ENCODE measurements around the gene TUBA3E. TPM values are rescaled to one million over a fixed set of nuclear protein-coding genes. Genes with fewer than 3 reads are reported as not detected.
"Not testable (repeated sequence)": the region's sequence is repeated elsewhere in the genome, so short reads cannot be mapped to it uniquely, and the experiment has no call there.

The TUBA3E gene
- total and polyA plus RNA-seq, 2 of the 13 experiments (the other 11 are each of a cell fraction or from before 2014, with no cell fraction given) = not detected

- H3K9ac ChIP-seq (ENCODE audit: insufficient read depth, low read depth, low read length); BruUV-seq (replicated peaks); H4K20me1 ChIP-seq (ENCODE audit: insufficient read depth, low read length); CTCF ChIA-PET (ENCODE audit: low intra/inter-chr PET ratio, low total read pairs); H3K4me1 ChIP-seq (ENCODE audit: insufficient read depth, low read length); POLR2A ChIA-PET; intact Hi-C loops (cut with micrococcal nuclease; ENCODE audit: unreplicated experiment); FAIRE-seq; H3K4me2 ChIP-seq (ENCODE audit: low read depth, low read length); H2AFZ ChIP-seq (ENCODE audit: low read length); H3K27ac ChIP-seq (ENCODE audit: extremely low read length, insufficient read depth, low read length); H3K79me2 ChIP-seq (ENCODE audit: insufficient read depth, low read length); H3K4me3 ChIP-seq (replicated peaks in 1 of 3; ENCODE audit: insufficient read depth in 1 of 3, low read depth in 2 of 3, low read length in 3 of 3); ATAC-seq; H3K27me3 ChIP-seq (ENCODE audit: control insufficient read depth in 1 of 2, insufficient read depth in 2 of 2, low read length in 2 of 2); DNase-seq (ENCODE audit: low spot score); H3K9me3 ChIP-seq (ENCODE audit: low read length): not testable (repeated sequence)
- peaks cover 12 to 38% of the 10 kb centered on the region in 2 experiments; a peak in 4 of 5 replicates for H3K36me3 ChIP-seq (replicated peaks in 1 of 2; ENCODE audit: control insufficient read depth in 1 of 2, insufficient read depth in 2 of 2, low read length in 2 of 2)
- in situ Hi-C loops (cut with HindIII; ENCODE audit: extremely low pct_ligation_motif_present, low pct_unique_long_range_greater_than_20kb) = loop anchor here (10.0 kb wide), 1 partner anchor 181 kb away; no protein-coding TSS in a partner anchor
- 96% methylated on average over 16 of the region's 23 CpGs for WGBS (ENCODE audit: low lambda C conversion rate)
Measured at GRCh38 chr2:130153721-130154422, 44.4 kb downstream of the TUBA3E start.

GRCh38 chr2:130152816-130153595 is 45.2 kb downstream of the TUBA3E start:
- Histone ChIP-seq H3K9me3 (ENCODE audit: low read length) (no peaks in the 10 kb centered on the region), H3K36me3 (replicated peaks in 1 of 2; ENCODE audit: control insufficient read depth in 1 of 2, insufficient read depth in 2 of 2, low read length in 2 of 2) (peaks cover 12 to 37% of the 10 kb centered on the region in 2 experiments; a peak in 4 of 5 replicates), H3K4me3 (replicated peaks in 1 of 3; ENCODE audit: insufficient read depth in 1 of 3, low read depth in 2 of 3, low read length in 3 of 3) (no peak overlapping the region), H3K4me2 (ENCODE audit: low read depth, low read length) (no peak overlapping the region), H2AFZ (ENCODE audit: low read length) (no peak overlapping the region), H3K9ac (ENCODE audit: insufficient read depth, low read depth, low read length) (no peak overlapping the region), H3K27me3 (ENCODE audit: control insufficient read depth in 1 of 2, insufficient read depth in 2 of 2, low read length in 2 of 2) (no peaks in the 10 kb centered on the region), H4K20me1 (ENCODE audit: insufficient read depth, low read length) (no peaks in the 10 kb centered on the region), H3K79me2 (ENCODE audit: insufficient read depth, low read length) (no peaks in the 10 kb centered on the region), H3K4me1 (ENCODE audit: insufficient read depth, low read length) (no peaks in the 10 kb centered on the region), H3K27ac (ENCODE audit: extremely low read length, insufficient read depth, low read length) (no peak overlapping the region)
- DNase-seq (ENCODE audit: low spot score) (no peak), ATAC-seq (no peak), FAIRE-seq (no peak)
- POLR2A ChIA-PET = no interaction called here
- CTCF ChIA-PET (ENCODE audit: low intra/inter-chr PET ratio, low total read pairs) = no interaction called here
- no TSS peak for BruUV-seq (replicated peaks)
- WGBS (ENCODE audit: low lambda C conversion rate) = 95% methylated on average over 24 of the region's 25 CpGs
- intact Hi-C loops (cut with micrococcal nuclease; ENCODE audit: unreplicated experiment) (no loop called here), in situ Hi-C loops (cut with HindIII; ENCODE audit: extremely low pct_ligation_motif_present, low pct_unique_long_range_greater_than_20kb) (loop anchor here (10.0 kb wide), 1 partner anchor 182 kb away; no protein-coding TSS in a partner anchor)
- TF ChIP-seq GATAD2A (CRISPR knock-in tag; IDR thresholded peaks at IDR 0.05) (no peak), ZNF512B (CRISPR knock-in tag; IDR thresholded peaks at IDR 0.05; ENCODE audit: borderline replicate concordance) (no peak), PPARG (CRISPR knock-in tag; conservative IDR thresholded peaks at IDR 0.05) (no peak), KDM5A (IDR thresholded peaks at IDR 0.05; ENCODE audit: borderline replicate concordance, low read length) (no peak), NKX3-1 (CRISPR knock-in tag; IDR thresholded peaks at IDR 0.05) (no peak), PHF5A (CRISPR knock-in tag; IDR thresholded peaks at IDR 0.05; ENCODE audit: low read depth, unreplicated experiment) (no peak), ISL2 (CRISPR knock-in tag; IDR thresholded peaks at IDR 0.05) (no peak), MLX (CRISPR knock-in tag; IDR thresholded peaks at IDR 0.05) (no peak), MAZ (IDR thresholded peaks at IDR 0.05; ENCODE audit: borderline replicate concordance, low read depth, low read length) (no peak), MAZ (CRISPR knock-in tag; IDR thresholded peaks at IDR 0.05; ENCODE audit: low read depth) (no peak), MLLT10 (CRISPR knock-in tag; IDR thresholded peaks at IDR 0.05) (no peak), ZNF672 (CRISPR knock-in tag; IDR thresholded peaks at IDR 0.05) (no peak), ZBTB38 (CRISPR knock-in tag; IDR thresholded peaks at IDR 0.05) (no peak), ZNF850 (CRISPR knock-in tag; conservative IDR thresholded peaks at IDR 0.05) (no peak), TBX2 (CRISPR knock-in tag; IDR thresholded peaks at IDR 0.05; ENCODE audit: borderline replicate concordance) (no peak)

All from HepG2 (cell line).